HepG2 (cell line): ENCODE measurements around the gene RNPEPL1. TPM values are rescaled to one million over a fixed set of nuclear protein-coding genes. Genes with fewer than 3 reads are reported as not detected.

Source experiments
- ATAC-seq: fragments of 200-7000 bp; cut with Tn5 transposase; 3 replicates; pipeline ENCODE4 v1.9.1; 2020; ENCODE audit warnings: mild to moderate bottlenecking, moderate library complexity
- BruUV-seq: library from RNA; stranded (reverse); fragments of 400-500 nt; replicated peaks from 2 replicates; lab custom pipeline; 2021; lab: Mats Ljungman, UMichigan
- CTCF ChIA-PET: fragments of 300-600 bp; formaldehyde crosslinking; extraction: SDS; loops from one replicate; lab custom pipeline; 2021; ENCODE audit warnings: low total read pairs, inconsistent platforms, low intra/inter-chr PET ratio; lab: Yijun Ruan, JAX
- POLR2A ChIA-PET: fragments of 350-600 bp; sonication (Branson Sonifier 250); formaldehyde crosslinking; loops from one replicate; lab custom pipeline; 2020; ENCODE audit warnings: antibody characterized with exemption, inconsistent platforms; lab: Yijun Ruan, JAX
- DNase-seq: peaks from one replicate; pipeline ENCODE4 v3.0.0-alpha.2; 2015; ENCODE audit warnings: low spot score
- FAIRE-seq: peaks from 3 replicates; lab custom pipeline; 2011; peaks lifted over from hg19 to GRCh38; lab: Jason Lieb, UNC
- H2AFZ ChIP-seq: one replicate; pipeline ENCODE4 v1.6.1; 2011; ENCODE audit warnings: low read length, inconsistent platforms
- H3K27ac ChIP-seq: fragments of 300-600 bp; 3 replicates; pipeline ENCODE4 v1.8.0; 2011; ENCODE audit warnings: mixed run types, mild to moderate bottlenecking, mixed read lengths, low read length, inconsistent platforms; ENCODE audit not compliant: insufficient read depth; ENCODE audit errors: extremely low read length
- H3K27me3 ChIP-seq, 2 experiments: fragments of 200-600 bp in 1 of 2; 2 replicates in 1 of 2; 3 replicates in 1 of 2; pipeline versions ENCODE4 v1.6.0 to v1.8.0; 2011; ENCODE audit warnings: low read length in 2 of 2, mild to moderate bottlenecking in 2 of 2, moderate library complexity in 2 of 2, inconsistent platforms in 1 of 2; ENCODE audit not compliant: insufficient read depth in 2 of 2, control insufficient read depth in 1 of 2
- H3K36me3 ChIP-seq, 2 experiments: fragments of 200-600 bp in 1 of 2; replicated peaks in 1 of 2; 2 replicates in 1 of 2; 3 replicates in 1 of 2; pipeline versions ENCODE4 v1.5.1 to v1.8.0; 2011; ENCODE audit warnings: low read length in 2 of 2, inconsistent platforms in 1 of 2; ENCODE audit not compliant: insufficient read depth in 2 of 2, control insufficient read depth in 1 of 2
- H3K4me1 ChIP-seq: 2 replicates; pipeline ENCODE4 v1.5.1; 2012; ENCODE audit warnings: low read length, inconsistent platforms; ENCODE audit not compliant: insufficient read depth
- H3K4me2 ChIP-seq: 2 replicates; pipeline ENCODE4 v1.6.0; 2011; ENCODE audit warnings: low read depth, low read length, inconsistent platforms
- H3K4me3 ChIP-seq, 3 experiments: fragments of 200-600 bp in 1 of 3; sonication (generic), shearing (Covaris generic) in 1 of 3; replicated peaks in 1 of 3; 2 replicates each; pipeline ENCODE4 v1.5.1; 2011 to 2016; ENCODE audit warnings: low read length in 3 of 3, inconsistent platforms in 2 of 3, low read depth in 2 of 3, mild to moderate bottlenecking in 2 of 3, control low read depth in 1 of 3, mixed read lengths in 1 of 3; ENCODE audit not compliant: insufficient read depth in 1 of 3
- H3K79me2 ChIP-seq: one replicate; pipeline ENCODE4 v1.6.1; 2011; ENCODE audit warnings: low read length, inconsistent platforms; ENCODE audit not compliant: insufficient read depth
- H3K9ac ChIP-seq: 2 replicates; pipeline ENCODE4 v1.6.0; 2011; ENCODE audit warnings: mild to moderate bottlenecking, low read depth, low read length, inconsistent platforms; ENCODE audit not compliant: insufficient read depth
- H3K9me3 ChIP-seq: 2 replicates; pipeline ENCODE4 v1.5.1; 2012; ENCODE audit warnings: mild to moderate bottlenecking, low read length
- H4K20me1 ChIP-seq: 2 replicates; pipeline ENCODE4 v1.6.0; 2011; ENCODE audit warnings: inconsistent platforms, mild to moderate bottlenecking, low read length, moderate library complexity; ENCODE audit not compliant: insufficient read depth
- HES4 ChIP-seq: sonication (generic); formaldehyde crosslinking; IDR thresholded peaks from 2 replicates; pipeline ENCODE4 v1.9.0; 2021; ENCODE audit warnings: mild to moderate bottlenecking, missing genetic modification reagents, borderline replicate concordance
- RXRA ChIP-seq: sonication (generic); formaldehyde crosslinking; IDR thresholded peaks from 2 replicates; pipeline ENCODE4 v1.5.1; 2020; ENCODE audit warnings: missing genetic modification reagents
- SIN3A ChIP-seq: IDR thresholded peaks from 2 replicates; pipeline ENCODE4 v1.6.1; 2011; ENCODE audit warnings: low read depth, mild to moderate bottlenecking, control low read depth, low read length, borderline replicate concordance
- ZFP91 ChIP-seq: sonication (generic); formaldehyde crosslinking; IDR thresholded peaks from 2 replicates; pipeline ENCODE4 v1.9.0; 2022; ENCODE audit warnings: missing genetic modification reagents, mild to moderate bottlenecking, borderline replicate concordance
- ZNF768 ChIP-seq: sonication (generic); formaldehyde crosslinking; IDR thresholded peaks from 2 replicates; pipeline ENCODE4 v1.4.0; 2020; ENCODE audit warnings: missing genetic modification reagents
- ZSCAN12 ChIP-seq: sonication (generic); formaldehyde crosslinking; IDR thresholded peaks from 2 replicates; pipeline ENCODE4 v1.9.0; 2021; ENCODE audit warnings: mild to moderate bottlenecking, missing genetic modification reagents
- ZUFSP ChIP-seq: sonication (generic); formaldehyde crosslinking; IDR thresholded peaks from 2 replicates; pipeline ENCODE4 v1.9.0; 2021; ENCODE audit warnings: missing genetic modification reagents, mild to moderate bottlenecking, borderline replicate concordance
- WGBS: methylation state at CpG from one replicate; pipeline ENCODE4 v1.1.6; 2017; ENCODE audit warnings: low lambda C conversion rate; 5-methylcytosine and 5-hydroxymethylcytosine counted together
- in situ Hi-C: cut with HindIII; loops from 2 replicates; pipeline ENCODE4 v1.10.0; 2017; ENCODE audit warnings: low pct_unique_long_range_greater_than_20kb; ENCODE audit not compliant: extremely low pct_ligation_motif_present
- intact Hi-C: fragments of 100-400 bp; cut with micrococcal nuclease; formaldehyde crosslinking; loops from one replicate; pipeline ENCODE4 v1.10.0; 2022; ENCODE audit not compliant: unreplicated experiment
- polyA plus RNA-seq, 8 experiments: library from polyadenylated mRNA; depleted of rRNA in 3 of 8; stranded (reverse) in 7 of 8; unstranded in 1 of 8; fragments of >200 nt; fragmentation: Illumina TruSeq in 4 of 8; extraction: Trizol in 4 of 8; gene quantifications; 2 replicates each; pipeline versions ENCODE4 v1.2.1 to v1.2.3, GENCODE V29; 2011 to 2016; ENCODE audit warnings: low read depth in 4 of 8, missing spikeins in 1 of 8, mixed read lengths in 1 of 8; ENCODE audit not compliant: insufficient read depth in 1 of 8
- total RNA-seq, 5 experiments: library from RNA; depleted of rRNA; stranded (reverse); fragments of >200 nt; fragmentation: Illumina TruSeq; extraction: Trizol; gene quantifications; 2 replicates each; pipeline ENCODE4 v1.2.3, GENCODE V29; 2016; ENCODE audit warnings: low read depth in 1 of 5
- TF ChIP-seq, protein P1 (sequence below): sonication (generic); formaldehyde crosslinking; IDR thresholded peaks from 2 replicates; pipeline ENCODE4 v1.4.0; 2020; ENCODE audit warnings: mild to moderate bottlenecking, missing genetic modification reagents

The RNPEPL1 gene
- total and polyA plus RNA-seq, 2 of the 13 experiments (the other 11 are each of a cell fraction or from before 2014, with no cell fraction given): 13.0 to 18.0 TPM

GRCh38 chr2:240603081-240603835, 35.0 kb downstream of the RNPEPL1 start:
- Histone ChIP-seq H4K20me1 (0 out of 2 replicates have a peak, but pooled peaks cover 4% of the 10 kb centered on the region), H3K79me2 (peaks cover 30% of the 10 kb centered on the region), H3K27ac (no peak overlapping the region), H3K4me2 (no peak overlapping the region), H3K27me3 (no peaks in the 10 kb centered on the region), H3K9ac (peak overlapping the region; percentile 78; the same call in 1 of the 2 replicates), H3K9me3 (no peaks in the 10 kb centered on the region), H3K36me3 (peaks cover 0 to 3% of the 10 kb centered on the region in 2 experiments; a peak in 1 of 5 replicates), H3K4me1 (peaks cover 59% of the 10 kb centered on the region), H2AFZ (no peak overlapping the region), H3K4me3 (no peak overlapping the region)
- TF ChIP-seq HES4 (CRISPR knock-in tag): 0 out of 2 replicates have a peak, but pooled peaks have one; percentile 37
- TF ChIP-seq SIN3A: no peak
- POLR2A ChIA-PET: interaction anchor here (4.1 to 9.7 kb wide), 3 partner anchors 16 to 37 kb away, joined by 45 to 147 read pairs (median 46); partner anchors contain the start of genes CAPN10 and GPR35
- ATAC-seq: no peak
- CTCF ChIA-PET: interaction anchor here (1.1 kb wide), 1 partner anchor 90 kb away, joined by 4 read pairs; no protein-coding TSS in a partner anchor
- no peak for DNase-seq
- in situ Hi-C loops: no loop called here
- no peak for FAIRE-seq
- no TSS peak for BruUV-seq
- whole genome bisulfite sequencing: 94% methylated on average over 17 of the region's 22 CpGs
- intact Hi-C loops: loop anchor here (10.0 kb wide), 1 partner anchor 232 kb away; no protein-coding TSS in a partner anchor

DNA sequence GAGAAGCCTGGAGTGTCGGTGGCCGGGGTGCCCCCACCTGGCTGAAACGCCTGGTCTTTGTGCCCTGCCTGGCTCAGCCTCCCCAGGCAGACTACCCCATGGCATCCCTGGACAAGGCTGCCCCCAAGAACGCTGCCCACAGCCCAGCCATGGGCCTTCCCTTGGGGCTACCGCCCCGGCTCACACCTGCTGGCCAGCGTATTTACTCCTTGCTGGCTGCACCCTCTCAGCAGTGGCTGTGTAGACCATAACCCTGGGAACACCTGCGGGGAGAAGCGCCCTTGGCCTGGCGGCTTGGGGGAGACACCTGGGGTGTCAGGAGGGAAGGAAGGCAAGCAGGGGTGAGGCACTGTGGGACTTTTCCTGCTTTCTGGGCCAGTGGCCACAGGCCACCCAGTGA, 35.6 kb downstream of the RNPEPL1 start:
- Histone ChIP-seq H3K4me1 (peaks cover 65% of the 10 kb centered on the region), H2AFZ (no peak overlapping the region), H3K9me3 (no peaks in the 10 kb centered on the region), H3K9ac (peak overlapping the region; percentile 78), H3K27me3 (no peaks in the 10 kb centered on the region), H3K4me3 (peak overlapping the region in 1 of 3 experiments; percentile 74; a peak in 1 of 6 replicates), H3K79me2 (peaks cover 36% of the 10 kb centered on the region), H3K36me3 (no peaks in the 10 kb centered on the region), H4K20me1 (0 out of 2 replicates have a peak, but pooled peaks cover 5% of the 10 kb centered on the region), H3K4me2 (peak overlapping the region; percentile 91), H3K27ac (peak overlapping the region; percentile 91)
- POLR2A ChIA-PET: interaction anchor here (0.8 to 9.7 kb wide), 14 partner anchors 9 to 270 kb away, joined by 3 to 147 read pairs (median 4); partner anchors contain the start of genes CAPN10, DUSP28, GPR35 and RNPEPL1
- WGBS: 80% methylated on average over 10 of the region's 10 CpGs
- BruUV-seq: no TSS peak
- DNase-seq (no peak), FAIRE-seq (no peak), ATAC-seq (peak; percentile 7)
- CTCF ChIA-PET: interaction anchor here (1.1 to 1.4 kb wide), 3 partner anchors 17 to 90 kb away, joined by 4 to 5 read pairs (median 4); partner anchors contain the start of gene CAPN10
- in situ Hi-C loops (no loop called here), intact Hi-C loops (loop anchor here (1.0 to 10.0 kb wide), 2 partner anchors 18 to 231 kb away; partner anchors contain the start of gene CAPN10)
- TF ChIP-seq ZFP91 (CRISPR knock-in tag) (peak; percentile 17; the same call in 1 of the 2 replicates), ZNF768 (CRISPR knock-in tag) (no peak), RXRA (0 out of 2 replicates have a peak, but pooled peaks have one; percentile 13), ZUFSP (CRISPR knock-in tag) (0 out of 2 replicates have a peak, but pooled peaks have one; percentile 65), ZSCAN12 (CRISPR knock-in tag) (no peak)
- TF ChIP-seq, protein P1, sequence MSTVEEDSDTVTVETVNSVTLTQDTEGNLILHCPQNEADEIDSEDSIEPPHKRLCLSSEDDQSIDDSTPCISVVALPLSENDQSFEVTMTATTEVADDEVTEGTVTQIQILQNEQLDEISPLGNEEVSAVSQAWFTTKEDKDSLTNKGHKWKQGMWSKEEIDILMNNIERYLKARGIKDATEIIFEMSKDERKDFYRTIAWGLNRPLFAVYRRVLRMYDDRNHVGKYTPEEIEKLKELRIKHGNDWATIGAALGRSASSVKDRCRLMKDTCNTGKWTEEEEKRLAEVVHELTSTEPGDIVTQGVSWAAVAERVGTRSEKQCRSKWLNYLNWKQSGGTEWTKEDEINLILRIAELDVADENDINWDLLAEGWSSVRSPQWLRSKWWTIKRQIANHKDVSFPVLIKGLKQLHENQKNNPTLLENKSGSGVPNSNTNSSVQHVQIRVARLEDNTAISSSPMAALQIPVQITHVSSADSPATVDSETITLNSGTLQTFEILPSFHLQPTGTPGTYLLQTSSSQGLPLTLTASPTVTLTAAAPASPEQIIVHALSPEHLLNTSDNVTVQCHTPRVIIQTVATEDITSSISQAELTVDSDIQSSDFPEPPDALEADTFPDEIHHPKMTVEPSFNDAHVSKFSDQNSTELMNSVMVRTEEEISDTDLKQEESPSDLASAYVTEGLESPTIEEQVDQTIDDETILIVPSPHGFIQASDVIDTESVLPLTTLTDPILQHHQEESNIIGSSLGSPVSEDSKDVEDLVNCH: no peak
